Measurements from ENCODE around the gene MON1A.
"Not testable (repeated sequence)": the region's sequence is repeated elsewhere in the genome, so short reads cannot be mapped to it uniquely, and the experiment has no call there.

The MON1A gene, protein sequence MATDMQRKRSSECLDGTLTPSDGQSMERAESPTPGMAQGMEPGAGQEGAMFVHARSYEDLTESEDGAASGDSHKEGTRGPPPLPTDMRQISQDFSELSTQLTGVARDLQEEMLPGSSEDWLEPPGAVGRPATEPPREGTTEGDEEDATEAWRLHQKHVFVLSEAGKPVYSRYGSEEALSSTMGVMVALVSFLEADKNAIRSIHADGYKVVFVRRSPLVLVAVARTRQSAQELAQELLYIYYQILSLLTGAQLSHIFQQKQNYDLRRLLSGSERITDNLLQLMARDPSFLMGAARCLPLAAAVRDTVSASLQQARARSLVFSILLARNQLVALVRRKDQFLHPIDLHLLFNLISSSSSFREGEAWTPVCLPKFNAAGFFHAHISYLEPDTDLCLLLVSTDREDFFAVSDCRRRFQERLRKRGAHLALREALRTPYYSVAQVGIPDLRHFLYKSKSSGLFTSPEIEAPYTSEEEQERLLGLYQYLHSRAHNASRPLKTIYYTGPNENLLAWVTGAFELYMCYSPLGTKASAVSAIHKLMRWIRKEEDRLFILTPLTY

GRCh38 chr3:49929291-49930167 is at the start of gene MON1A:
Gene MON1A, minus strand, starts transcription at chr3:49929811. Its CDS starts 16,465 bp downstream, at chr3:49913346.
- DNase-seq, result peak; percentile 64

GRCh38 chr3:49976942-49977341 is 47.3 kb upstream of the MON1A start:
- DNase-seq, result no peak

- DNase-seq, result no peak
Observed at GRCh38 chr3:49972656-49973055, 43.0 kb upstream of the MON1A start.

GRCh38 chr3:49968346-49968745 is 38.7 kb upstream of the MON1A start:
- DNase-seq, result no peak

- DNase-seq, result no peak
Observed at GRCh38 chr3:49967291-49967690, 37.7 kb upstream of the MON1A start.

DNA sequence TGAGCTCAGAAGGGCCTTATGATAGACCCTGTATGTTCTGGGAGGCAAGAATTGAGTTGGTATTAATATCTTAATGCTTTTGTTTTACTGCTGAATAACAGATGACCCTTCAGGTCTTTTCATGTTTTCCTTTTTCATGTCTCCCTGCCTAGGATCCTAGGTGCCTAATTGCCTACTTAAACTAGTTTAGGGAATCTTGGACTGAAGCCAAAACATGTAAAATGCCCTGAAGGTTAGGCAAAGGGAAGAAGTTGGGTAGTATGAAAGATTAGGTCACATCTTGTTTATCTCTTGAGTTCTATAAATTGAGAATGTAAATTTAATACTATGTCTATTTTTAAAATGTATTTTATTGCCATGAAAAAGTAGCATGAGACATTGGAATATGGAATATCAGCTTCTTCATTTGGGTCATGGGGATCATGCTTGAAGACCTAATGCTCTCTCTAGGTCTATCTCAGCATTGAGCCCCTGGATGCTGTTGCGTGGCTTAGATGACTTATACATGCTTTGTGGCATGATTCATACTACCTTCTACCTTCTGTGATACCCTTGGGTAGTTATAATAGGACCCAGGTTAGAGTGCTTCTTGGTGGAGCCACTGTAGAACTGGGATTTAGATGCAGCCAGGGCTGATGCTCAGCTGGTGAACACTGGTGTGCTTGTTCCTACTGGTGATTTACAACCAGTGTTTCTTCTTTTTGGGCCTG is 36.8 kb upstream of the MON1A start:
- no peak for DNase-seq

DNA sequence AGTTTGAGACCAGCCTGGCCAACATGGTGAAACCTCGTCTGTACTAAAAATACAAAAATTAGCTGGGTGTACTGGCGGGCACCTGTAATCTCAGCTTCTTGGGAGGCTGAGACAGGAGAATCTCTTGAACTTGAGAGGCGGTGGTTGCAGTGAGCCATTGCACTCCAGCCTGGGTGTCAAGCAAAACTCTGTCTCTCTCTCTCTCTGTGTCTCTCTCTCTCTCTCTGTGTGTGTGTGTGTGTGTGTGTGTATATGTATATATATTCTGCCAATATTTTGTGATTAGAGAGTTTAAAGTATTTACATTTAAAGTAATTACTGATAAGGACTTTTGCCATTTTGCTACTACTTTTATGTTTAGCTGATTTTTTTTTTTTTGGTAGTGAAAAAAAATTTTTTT is 26.0 kb upstream of the MON1A start:
- no peak for DNase-seq

GRCh38 chr3:49952924-49953323 is 23.3 kb upstream of the MON1A start:
- DNase-seq, result no peak

DNA sequence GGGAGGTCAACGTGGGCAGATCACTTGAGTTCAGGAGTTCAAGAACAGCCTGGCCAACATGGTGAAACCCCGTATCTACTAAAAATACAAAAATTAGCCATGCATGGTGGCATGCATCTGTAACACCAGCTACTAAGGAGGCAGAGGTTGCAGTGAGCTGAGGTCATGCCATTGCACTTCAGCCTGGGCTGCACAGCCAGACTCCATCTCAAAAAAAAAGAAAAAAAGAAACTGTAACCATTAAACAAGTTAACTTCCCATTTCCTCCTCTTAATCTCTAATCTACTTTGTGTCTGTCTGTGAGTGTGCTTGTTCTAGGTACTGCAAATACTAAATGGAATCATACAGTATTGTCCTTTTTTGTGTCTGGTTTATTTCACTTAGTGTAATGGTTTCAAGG is 13.0 kb upstream of the MON1A start:
- no peak for DNase-seq

DNA sequence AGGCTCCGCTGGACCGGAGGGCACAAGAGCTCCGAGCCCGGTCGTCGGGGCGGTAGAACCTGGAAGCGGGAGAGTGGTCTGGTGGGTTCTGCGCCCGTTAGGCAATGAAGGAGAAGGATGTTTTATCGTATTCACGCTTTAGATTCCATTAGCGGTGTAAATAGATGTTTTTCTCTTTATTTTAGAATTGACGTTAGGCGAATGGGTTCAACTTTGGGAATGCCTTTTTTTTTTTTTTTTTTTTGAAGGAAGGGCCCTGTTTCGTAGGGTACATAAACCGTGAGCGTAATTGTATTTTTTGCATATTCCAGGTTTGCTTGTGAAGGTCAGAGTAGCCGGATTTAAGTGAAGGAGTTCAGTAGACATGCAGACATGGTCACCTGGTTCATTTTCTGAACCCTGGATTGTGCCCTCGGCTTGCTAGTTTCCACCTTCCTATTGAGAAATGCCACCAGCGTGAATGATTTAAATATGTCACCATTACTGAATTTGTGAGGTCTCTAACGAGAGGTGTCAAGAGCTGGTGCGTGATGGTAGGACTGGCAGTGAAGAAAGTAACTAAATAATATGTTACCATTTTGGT is 11.1 kb upstream of the MON1A start:
- DNase-seq, result no peak

DNA sequence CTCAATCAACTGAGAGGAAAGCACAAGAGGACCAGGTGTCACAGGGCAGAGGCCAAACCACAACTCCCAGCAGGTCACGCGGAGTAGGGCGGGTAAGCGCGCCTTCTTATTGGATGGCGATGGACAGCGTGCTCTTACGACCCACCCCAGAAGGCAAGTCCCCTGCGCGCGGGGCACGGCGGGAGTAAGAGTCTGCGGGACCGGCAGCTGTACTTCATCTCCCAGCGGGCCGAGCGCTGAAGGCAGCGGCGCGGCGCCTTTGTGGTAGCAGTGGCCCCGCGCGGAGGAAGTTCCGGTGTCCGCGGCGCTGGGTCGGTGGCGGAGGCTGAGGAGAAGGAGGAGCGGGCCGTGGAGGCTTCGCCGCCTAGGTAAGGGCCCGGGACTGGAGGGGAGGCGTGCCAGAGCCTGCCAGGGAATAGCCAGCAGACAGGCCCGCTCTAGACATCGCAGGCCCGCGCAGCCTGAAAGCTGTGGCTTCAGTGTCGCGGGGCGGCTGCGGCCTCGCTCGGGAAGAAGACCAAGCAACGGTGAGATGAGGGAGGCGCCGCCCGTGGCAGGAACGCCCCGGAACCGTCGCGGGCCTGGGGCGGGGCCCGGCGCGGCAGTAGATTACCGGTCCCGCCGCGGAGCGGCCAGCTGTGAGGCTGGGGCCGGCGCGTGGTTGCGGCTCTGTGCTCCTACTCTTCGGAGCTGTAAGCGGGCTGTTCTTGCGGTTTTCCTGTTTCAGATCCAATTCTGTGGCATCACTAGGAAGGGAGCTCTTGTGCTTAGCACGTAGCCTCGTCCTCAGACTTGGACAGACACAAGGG is 10.5 kb upstream of the MON1A start, which contains the start of gene RBM6:
RBM6 (plus strand) TSS at position 293 of the 809 bp plus-strand sequence. CDS start 22,492 bp downstream, outside the sequence.
- DNase-seq, result peak; percentile 84

GRCh38 chr3:49937090-49937489 is 7.5 kb upstream of the MON1A start:
- no peak for DNase-seq

DNA sequence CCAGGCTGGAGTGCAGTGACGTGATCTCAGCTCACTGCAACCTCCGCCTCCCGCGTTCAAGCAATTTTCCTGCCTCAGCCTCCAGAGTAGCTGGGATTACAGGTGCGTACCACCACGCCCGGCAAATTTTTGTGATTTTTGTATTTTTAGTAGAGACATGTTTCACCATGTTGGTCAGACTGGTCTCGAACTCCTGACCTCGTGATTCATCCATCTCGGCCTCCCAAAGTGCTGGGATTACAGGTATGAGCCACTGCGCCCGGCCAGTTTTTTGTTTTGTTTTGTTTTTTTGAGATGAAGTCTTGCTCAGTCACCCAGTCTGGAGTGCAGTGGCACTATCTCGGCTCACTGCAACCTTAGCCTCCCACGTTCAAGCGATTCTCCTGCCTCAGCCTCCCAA is 2.7 kb upstream of the MON1A start:
- DNase-seq, result not testable (repeated sequence)

DNA sequence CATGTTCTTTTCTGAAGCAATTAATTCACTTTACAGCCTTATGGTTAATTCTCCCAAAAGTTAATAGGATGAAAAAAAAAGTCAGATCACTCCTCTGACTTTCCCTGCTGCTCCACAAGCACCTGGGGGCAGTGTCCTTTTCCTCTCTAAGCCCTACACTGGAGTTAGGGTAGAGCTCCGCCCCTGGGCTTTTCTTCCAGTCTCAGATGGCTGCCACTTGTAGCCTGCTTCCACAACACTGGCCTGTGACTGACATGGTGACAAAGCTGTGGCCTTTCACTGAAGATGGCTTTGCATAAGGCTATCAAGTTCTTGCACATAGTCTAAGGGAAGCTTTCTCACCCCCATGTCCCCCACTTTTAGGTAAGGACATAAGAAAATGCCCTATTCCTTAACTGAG is 1.3 kb upstream of the MON1A start:
- DNase-seq, result no peak

DNA sequence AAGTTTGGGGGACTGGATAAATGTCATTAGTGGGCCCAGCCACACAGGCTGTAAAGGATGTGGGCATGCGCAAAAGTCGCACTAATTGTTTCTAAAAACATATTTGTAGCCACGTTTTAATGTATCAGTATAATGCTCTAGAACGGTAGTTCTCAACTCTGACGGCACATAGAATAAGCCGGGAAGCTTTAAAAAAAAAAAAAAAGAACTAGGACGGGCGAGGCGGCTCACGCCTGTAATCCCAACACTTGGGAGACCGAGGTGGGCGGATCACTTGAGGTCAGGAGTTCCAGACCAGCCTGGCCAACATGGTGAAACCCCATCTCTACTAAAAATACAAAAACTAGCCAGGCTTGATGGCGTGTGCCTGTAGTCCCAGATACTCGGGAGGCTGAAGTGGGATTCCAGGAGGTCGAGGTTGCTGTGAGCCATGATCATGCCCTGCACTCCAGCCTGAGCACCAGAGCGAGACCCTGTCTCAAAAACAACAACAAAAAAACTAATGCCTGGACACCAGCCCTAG is 618 bp upstream of the MON1A start:
- no peak for DNase-seq

DNA sequence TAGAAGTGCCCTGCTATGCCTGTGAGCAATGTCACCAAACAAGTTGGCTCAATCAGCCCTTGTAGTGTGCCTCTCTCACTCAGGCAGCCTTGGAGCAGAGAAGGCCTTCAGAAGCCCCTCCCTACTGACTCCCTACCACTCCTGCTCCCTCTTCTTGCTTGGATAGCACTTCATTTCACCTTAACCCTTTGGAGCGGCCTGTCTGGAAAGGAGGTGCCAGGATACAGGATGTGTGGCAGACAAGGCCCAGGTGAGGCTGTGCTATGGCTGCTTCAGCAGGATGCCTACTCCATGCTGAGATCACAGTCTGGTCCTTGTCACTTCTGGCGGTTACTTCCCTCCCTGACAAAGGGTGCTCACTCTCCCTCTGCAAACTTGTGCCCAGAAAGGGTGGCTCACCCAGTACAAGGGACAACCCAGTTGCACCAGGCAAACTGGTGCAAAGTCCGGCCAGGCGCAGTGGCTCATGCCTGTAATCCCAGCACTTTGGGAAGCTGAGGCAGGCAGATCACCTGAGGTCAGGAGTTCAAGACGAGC is 1.1 kb downstream of the MON1A start:
- DNase-seq, result no peak

DNA sequence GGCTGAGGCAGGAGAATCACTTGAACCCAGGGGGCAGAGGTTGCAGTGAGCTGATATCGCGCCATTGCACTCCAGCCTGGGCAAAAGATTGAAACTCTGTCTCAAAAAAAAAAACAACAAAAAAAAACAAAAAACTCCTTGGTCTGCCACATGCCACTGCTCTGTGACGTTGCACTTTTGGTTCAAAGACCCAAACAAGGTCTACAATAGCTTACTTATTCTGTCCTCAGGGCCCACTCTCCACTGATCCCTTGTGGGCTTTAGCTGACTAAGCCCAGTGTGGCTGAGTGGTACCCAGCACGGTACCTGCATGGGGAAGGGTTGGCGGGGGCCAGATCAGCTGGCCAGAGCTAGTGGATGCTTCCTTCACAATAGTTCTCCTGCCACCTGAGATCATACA is 1.8 kb downstream of the MON1A start:
- DNase-seq, result no peak

DNA sequence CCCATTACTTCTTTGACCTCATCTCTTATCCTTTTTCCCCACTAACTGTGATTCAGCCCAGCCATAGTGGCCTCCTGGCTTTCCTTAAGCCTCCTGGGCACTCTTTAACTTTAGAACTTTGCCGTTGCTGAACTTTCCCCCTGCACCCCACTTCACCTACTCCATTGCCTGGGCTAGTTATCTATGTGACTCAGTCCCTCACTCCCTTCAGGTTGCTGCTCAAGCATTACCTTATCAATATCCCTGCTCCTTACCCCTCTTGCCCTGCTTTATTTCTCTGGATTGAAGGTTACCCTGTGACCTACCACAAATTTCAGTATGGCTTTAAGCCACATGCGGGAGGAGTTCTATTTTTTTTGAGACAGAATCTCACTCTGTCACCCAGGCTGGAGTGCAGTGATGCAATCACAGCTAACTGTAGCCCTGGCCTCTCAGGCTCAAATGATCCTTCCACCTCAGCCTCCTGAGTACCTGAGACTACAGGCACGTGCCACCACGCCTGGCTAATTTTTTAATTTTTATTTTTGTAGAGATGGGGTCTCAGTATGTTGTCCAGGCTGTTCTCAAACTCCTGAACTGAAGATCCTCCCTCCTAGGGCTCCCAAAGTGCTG is 3.4 kb downstream of the MON1A start:
- DNase-seq, result no peak

GRCh38 chr3:49925485-49925884 is 4.1 kb downstream of the MON1A start:
- no peak for DNase-seq

DNA sequence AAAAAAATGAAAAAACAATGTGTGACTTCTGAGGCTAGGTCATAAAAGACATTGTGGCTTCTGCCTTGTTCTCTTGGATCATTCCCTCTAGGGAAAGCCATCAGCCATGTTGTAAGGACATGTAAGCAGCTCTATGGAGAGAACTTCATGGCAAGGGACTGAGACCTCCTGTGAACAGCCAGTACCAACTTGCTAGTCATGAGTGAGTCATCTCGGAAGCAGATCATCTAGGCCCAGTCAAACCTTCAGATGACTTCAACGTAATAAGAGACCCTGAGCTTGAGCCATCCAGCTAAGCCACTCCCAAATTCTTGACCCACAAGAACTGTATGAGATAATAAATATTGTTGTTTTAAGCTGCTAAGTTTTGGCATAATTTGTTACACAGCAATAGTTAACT is 4.9 kb downstream of the MON1A start:
- no peak for DNase-seq
